ENCODE measurements around the gene AQP1. TPM values are rescaled to one million over a fixed set of nuclear protein-coding genes. Genes with fewer than 3 reads are reported as not detected.

The AQP1 gene
- total and polyA plus RNA-seq, 8 donors, result 3.8 to 158 (median 52.5) TPM

- H3K27ac ChIP-seq, result no peak overlapping the region
- no peak overlapping the region for H3K4me3 ChIP-seq
- H3K27me3 ChIP-seq, result no peaks in the 10 kb centered on the region
- peak; percentile 0 to 9 for DNase-seq
- peaks cover 0 to 28% (median 11%) of the 10 kb centered on the region in 4 donors for H3K4me1 ChIP-seq
- H3K9me3 ChIP-seq, result peaks cover 0 to 9% (median 4%) of the 10 kb centered on the region in 4 donors
- TF ChIP-seq EP300 (IDR thresholded peaks at IDR 0.05), result no peak
- TF ChIP-seq POLR2A (IDR thresholded peaks at IDR 0.05), result no peak
- no peak for TF ChIP-seq POLR2AphosphoS5 (IDR thresholded peaks at IDR 0.05)
- TF ChIP-seq CTCF (IDR thresholded peaks at IDR 0.05), result no peak
- H3K36me3 ChIP-seq, result peaks cover 3 to 58% (median 19%) of the 10 kb centered on the region in 4 donors
- intact Hi-C loops (cut with DNase I; ENCODE audit: low total_unique reads), result no loop called here
These were observed 13.0 kb downstream of the AQP1 start for GRCh38 chr7:30924624-30925023.

GRCh38 chr7:30925117-30925516 is 13.5 kb downstream of the AQP1 start:
- Histone ChIP-seq H3K4me3 (no peak overlapping the region), H3K4me1 (peaks cover 0 to 23% (median 8%) of the 10 kb centered on the region in 4 donors), H3K36me3 (peaks cover 3 to 58% (median 19%) of the 10 kb centered on the region in 4 donors), H3K9me3 (peaks cover 0 to 9% (median 4%) of the 10 kb centered on the region in 4 donors), H3K27ac (no peak overlapping the region), H3K27me3 (no peaks in the 10 kb centered on the region)
- DNase-seq, result peak; percentile 0 to 16
- 62 to 83% (median 73%) methylated on average over 2 of the region's 2 CpGs for WGBS, 5 donors
- intact Hi-C loops (cut with DNase I; ENCODE audit: low total_unique reads), result no loop called here
- TF ChIP-seq CTCF (IDR thresholded peaks at IDR 0.05) (no peak), POLR2AphosphoS5 (IDR thresholded peaks at IDR 0.05) (no peak), EP300 (IDR thresholded peaks at IDR 0.05) (no peak), POLR2A (IDR thresholded peaks at IDR 0.05) (no peak)

GRCh38 chr7:30925913-30926312 is 14.3 kb downstream of the AQP1 start:
- DNase-seq, result peak; percentile 0 to 15
- Histone ChIP-seq H3K4me3 (no peak overlapping the region), H3K4me1 (peaks cover 0 to 15% (median 4%) of the 10 kb centered on the region in 4 donors), H3K9me3 (peaks cover 0 to 9% (median 4%) of the 10 kb centered on the region in 4 donors), H3K27ac (no peak overlapping the region), H3K27me3 (no peaks in the 10 kb centered on the region), H3K36me3 (peaks cover 3 to 58% (median 19%) of the 10 kb centered on the region in 4 donors)
- TF ChIP-seq POLR2AphosphoS5 (IDR thresholded peaks at IDR 0.05) (no peak), CTCF (IDR thresholded peaks at IDR 0.05) (no peak), POLR2A (IDR thresholded peaks at IDR 0.05) (no peak), EP300 (IDR thresholded peaks at IDR 0.05) (no peak)
- 76 to 92% (median 84%) methylated on average over 5 of the region's 5 CpGs for WGBS, 5 donors
- intact Hi-C loops (cut with DNase I; ENCODE audit: low total_unique reads), result no loop called here

GRCh38 chr7:30926313-30926712 is 14.7 kb downstream of the AQP1 start:
- DNase-seq, result peak in 1 of 2 donors; percentile 18
- Histone ChIP-seq H3K36me3 (peaks cover 3 to 58% (median 19%) of the 10 kb centered on the region in 4 donors), H3K27me3 (no peaks in the 10 kb centered on the region), H3K9me3 (peaks cover 0 to 9% (median 4%) of the 10 kb centered on the region in 4 donors), H3K4me1 (peaks cover 0 to 11% (median 2%) of the 10 kb centered on the region in 4 donors), H3K4me3 (no peak overlapping the region), H3K27ac (no peak overlapping the region)
- intact Hi-C loops (cut with DNase I; ENCODE audit: low total_unique reads), result no loop called here
- WGBS, 5 donors, result 81 to 89% (median 85%) methylated on average over 5 of the region's 5 CpGs
- no peak for TF ChIP-seq EP300 (IDR thresholded peaks at IDR 0.05)
- no peak for TF ChIP-seq CTCF (IDR thresholded peaks at IDR 0.05)
- TF ChIP-seq POLR2AphosphoS5 (IDR thresholded peaks at IDR 0.05), result no peak
- TF ChIP-seq POLR2A (IDR thresholded peaks at IDR 0.05), result no peak
